ENCODE measurements around the gene DUOX1.

DNA sequence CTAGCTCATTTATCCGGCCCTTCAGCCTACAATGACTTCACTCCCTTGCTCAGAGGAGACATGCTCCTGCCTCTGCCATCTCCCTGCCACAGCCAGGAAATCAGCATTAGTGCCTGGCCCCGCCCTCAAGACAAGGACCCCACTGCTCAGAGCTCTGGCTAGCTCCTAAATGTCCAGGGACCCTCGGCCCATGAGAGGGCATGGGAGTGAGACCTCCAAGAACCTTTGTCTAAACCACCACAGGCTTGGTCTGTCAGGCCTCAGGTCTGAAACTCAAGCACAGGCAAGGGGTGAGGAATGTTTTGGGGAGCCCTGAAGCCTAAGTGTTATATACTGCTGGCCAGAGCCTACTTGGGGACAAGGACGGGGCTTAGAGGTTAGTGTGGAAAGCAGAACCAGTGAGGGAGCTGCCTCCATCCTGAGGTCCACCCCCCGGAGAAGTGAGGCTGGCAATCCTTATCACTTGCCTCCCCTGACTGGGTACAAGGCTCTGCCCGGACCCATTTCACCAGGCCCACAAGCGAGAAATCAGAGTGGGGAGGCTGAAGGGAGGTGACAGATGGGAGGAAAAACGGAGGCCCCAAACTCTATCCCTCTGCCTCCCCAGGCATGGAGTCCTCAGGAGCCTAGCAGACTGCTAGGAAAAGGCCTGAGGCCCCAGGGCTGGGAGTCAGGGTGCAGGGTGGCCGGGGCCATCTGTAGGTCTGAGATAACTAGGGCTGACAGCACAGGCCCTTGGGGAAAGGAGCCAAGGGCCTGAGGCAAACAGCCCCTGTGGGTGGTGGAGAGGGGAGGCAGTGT lies 39.2 kb downstream of the DUOX1 start:
- TF ChIP-seq CTCF (IDR thresholded peaks at IDR 0.05): no peak
- TF ChIP-seq POLR2AphosphoS5 (IDR thresholded peaks at IDR 0.05): no peak
- no peak for TF ChIP-seq POLR2A (IDR thresholded peaks at IDR 0.05)

Measured in sigmoid colon (tissue), 4 donors.